Ovary (tissue), 3 donors: ENCODE results near the gene IPP.

Experiments used
- EP300 ChIP-seq: sonication (generic); formaldehyde crosslinking; IDR thresholded peaks from one replicate; pipeline ENCODE4 v1.6.1; 2017; ENCODE audit warnings: antibody characterized with exemption
- POLR2A ChIP-seq: fragments of 450-650 bp; IDR thresholded peaks from one replicate; pipeline ENCODE4 v1.6.1; 2017; ENCODE audit warnings: antibody characterized with exemption, mild to moderate bottlenecking, moderate library complexity
- TF ChIP-seq, protein P1 (sequence below), 3 donors: fragments of 450-650 bp in 2 of 3; fragments of 200-600 bp in 1 of 3; IDR thresholded peaks; one replicate each; pipeline versions ENCODE4 v1.5.1 to v1.8.0; 2016 to 2022; ENCODE audit warnings: antibody characterized with exemption in 3 of 3, mild to moderate bottlenecking in 1 of 3
- donor health status: DM: no; HTN: no; CAD: no.

DNA sequence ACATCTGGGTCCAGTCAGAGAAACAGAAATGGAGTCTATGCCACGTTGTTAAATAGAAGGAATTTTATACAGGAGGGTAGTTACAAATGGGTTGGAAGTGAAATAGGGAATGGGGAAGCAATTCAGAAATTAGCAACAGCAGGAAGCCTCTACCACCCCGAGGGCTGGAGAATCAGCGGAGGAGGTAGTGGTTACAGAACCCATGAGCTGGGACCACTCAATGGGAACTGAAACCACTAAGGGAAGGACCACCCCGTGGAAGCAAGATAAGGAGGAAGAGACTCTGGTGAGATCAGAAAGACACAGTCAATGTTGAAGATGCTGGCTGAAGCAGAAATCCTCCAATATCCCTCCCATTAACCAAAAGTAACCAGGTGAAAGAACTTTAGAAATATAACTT, 37.5 kb upstream of the IPP start:
- TF ChIP-seq, protein P1, sequence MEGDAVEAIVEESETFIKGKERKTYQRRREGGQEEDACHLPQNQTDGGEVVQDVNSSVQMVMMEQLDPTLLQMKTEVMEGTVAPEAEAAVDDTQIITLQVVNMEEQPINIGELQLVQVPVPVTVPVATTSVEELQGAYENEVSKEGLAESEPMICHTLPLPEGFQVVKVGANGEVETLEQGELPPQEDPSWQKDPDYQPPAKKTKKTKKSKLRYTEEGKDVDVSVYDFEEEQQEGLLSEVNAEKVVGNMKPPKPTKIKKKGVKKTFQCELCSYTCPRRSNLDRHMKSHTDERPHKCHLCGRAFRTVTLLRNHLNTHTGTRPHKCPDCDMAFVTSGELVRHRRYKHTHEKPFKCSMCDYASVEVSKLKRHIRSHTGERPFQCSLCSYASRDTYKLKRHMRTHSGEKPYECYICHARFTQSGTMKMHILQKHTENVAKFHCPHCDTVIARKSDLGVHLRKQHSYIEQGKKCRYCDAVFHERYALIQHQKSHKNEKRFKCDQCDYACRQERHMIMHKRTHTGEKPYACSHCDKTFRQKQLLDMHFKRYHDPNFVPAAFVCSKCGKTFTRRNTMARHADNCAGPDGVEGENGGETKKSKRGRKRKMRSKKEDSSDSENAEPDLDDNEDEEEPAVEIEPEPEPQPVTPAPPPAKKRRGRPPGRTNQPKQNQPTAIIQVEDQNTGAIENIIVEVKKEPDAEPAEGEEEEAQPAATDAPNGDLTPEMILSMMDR (IDR thresholded peaks at IDR 0.05): no peak
- no peak for TF ChIP-seq POLR2A
- TF ChIP-seq EP300: no peak
